Measurements from ENCODE around the gene MT1A.
A peak's percentile ranks its signal among the peaks of the same experiment; 100 is the strongest.
"Not testable (repeated sequence)": the region's sequence is repeated elsewhere in the genome, so short reads cannot be mapped to it uniquely, and the experiment has no call there.

The MT1A gene

GRCh38 chr16:56658327-56658875 is 19.9 kb downstream of the MT1A start:
- DNase-seq: no peak

DNA sequence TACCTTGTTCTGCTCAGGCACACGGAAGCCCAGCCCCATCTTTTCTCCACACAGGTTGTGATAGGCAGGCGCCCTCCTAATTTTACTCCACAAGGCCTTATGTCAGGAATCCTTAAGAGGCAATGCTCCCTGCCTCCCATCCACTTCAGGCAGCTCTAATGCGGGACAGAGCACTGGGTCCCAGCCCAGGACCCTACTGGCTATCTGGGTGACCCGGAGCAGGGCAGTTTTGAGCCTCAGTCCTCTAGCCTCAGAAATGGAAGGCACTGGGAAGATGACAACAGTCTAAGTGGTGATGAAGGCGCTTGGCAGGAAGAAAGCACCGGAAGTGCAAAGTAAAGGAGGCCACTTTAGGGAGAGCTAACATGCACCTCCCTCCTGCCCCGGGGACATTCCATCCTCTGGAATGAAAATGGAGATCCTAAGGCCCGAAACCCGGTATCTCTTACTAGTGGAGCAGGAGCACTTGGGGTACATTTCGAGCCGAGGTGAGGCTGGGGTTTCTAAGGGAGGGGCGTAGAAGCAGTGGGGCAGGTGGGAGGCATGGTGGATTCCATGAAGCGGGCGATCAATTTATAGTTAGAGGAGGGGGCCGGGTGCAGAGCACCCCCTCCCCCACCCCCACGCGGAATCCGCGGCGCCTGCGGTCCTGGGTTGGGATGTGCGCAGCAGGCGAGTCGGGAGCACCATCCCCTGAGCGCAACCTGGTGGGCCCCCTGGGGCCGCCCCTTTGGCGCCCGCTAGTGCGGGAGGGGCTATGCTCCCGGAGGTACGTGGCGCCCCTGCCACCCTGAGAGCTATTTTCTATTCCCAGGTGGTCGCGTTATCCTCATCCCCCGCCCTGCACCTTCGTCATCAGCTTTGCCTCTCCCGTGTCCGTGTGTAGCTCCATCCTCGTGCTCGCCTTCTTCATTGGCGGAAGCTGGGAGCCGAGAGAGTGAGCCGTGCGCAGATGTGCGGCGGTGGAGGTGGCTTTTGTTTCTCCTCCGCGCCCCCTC is 24.2 kb downstream of the MT1A start:
- no peak for DNase-seq

DNA sequence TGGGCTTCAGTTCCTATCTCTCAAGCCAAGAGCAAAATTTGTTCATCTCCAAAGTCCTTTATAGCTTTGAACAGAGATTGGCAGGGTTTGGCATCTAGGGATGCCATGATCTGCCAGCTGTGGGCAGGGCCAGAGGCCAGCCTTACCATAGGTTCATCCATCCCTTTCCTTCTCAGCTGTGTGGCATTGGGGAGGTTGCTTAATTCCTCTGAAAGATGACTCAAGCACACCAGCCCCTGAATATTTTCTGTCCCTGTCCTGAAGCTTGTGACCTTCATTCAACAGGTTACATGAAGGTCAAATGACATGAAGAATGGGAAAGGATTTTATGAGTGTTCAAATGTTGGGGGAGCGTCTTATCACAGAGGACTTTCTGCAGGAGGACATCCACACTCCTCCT is 26.0 kb downstream of the MT1A start:
- no peak for DNase-seq

GRCh38 chr16:56665286-56666261 is 27.1 kb downstream of the MT1A start:
- not testable (repeated sequence) for DNase-seq

DNA sequence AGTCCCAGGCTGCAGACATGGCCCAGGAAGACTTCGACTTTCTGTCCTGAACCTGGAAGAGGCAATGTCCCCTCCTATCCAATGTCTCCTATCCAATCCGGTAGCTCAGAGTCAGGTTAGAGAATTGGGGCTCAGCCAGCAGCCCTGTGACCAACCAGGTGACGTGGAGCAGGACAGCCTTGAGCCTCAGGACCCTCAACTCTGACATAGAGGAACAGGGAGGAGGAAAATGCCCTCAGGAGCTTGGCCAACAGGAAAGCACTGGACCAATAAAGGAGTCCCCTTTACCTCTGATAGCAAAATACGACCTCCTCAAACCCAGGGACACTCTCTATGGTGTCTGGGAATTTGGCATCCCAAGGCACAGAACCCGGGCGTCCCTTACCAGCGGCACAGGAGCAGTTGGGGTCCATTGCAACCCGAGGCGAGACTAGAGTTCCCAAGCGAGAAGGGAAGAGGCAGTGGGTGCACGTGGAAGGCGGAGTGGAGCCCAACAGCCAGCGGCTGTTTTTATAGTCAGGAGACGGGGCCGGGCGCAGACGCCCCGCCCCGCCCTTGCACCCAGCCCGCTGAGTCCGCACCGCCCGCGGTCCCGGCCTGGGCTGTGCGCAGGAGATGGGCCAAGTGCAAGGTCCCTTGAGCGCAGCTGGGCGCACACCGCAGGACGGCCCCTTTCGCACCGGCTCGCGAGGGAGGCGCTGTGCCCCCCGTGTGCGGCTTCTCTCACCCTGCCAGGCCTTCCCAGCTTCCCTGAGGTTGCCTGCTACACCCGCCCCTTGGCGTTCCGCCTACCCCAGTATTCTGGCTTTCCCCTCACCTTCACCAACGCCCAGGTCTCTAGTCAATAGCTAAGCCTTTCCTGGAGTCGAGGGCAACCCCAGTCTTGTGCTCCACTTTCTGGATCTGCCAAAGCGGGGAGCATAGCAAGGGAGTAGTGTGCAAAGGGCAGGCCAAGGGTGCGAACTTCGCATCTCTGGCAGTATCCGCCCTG is 29.4 kb downstream of the MT1A start, which contains the start of gene MT1G:
MT1G (minus strand) TSS at position 485 of the 991 bp plus-strand sequence; CDS start at position 413, 72 bp downstream.
- DNase-seq: no peak

GRCh38 chr16:56669005-56669839 is 30.8 kb downstream of the MT1A start, which contains the start of gene MT1H:
Gene MT1H, plus strand, starts transcription at chr16:56669814. Its CDS starts 71 bp downstream, at chr16:56669885.
- DNase-seq: no peak

GRCh38 chr16:56669840-56670619 is 31.6 kb downstream of the MT1A start:
- no peak for DNase-seq

- DNase-seq: no peak
Observed at GRCh38 chr16:56670620-56670934, 32.1 kb downstream of the MT1A start.

DNA sequence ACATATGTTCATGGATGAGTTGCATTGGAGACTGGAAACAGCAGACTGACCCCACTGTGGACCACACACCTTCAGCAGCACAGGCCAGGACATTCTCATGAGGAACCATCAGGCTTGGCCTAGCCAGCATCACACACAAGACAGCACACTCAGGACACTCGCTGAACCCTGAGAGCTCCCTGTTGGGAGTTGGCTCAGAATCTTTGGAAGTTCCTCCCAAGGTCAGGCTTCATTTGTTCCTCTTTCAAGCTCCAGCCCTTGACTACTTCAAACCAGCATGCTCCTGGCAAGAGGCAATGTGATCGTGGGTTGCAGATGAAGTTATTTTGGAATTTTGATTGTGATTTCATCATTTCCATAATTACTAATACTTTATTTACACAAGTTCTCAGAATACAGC is 33.2 kb downstream of the MT1A start:
- DNase-seq: not testable (repeated sequence)

GRCh38 chr16:56672171-56672570 is 33.7 kb downstream of the MT1A start:
- not testable (repeated sequence) for DNase-seq

- no peak for DNase-seq
Observed at GRCh38 chr16:56672761-56673536, 34.5 kb downstream of the MT1A start.

GRCh38 chr16:56673921-56674320 is 35.5 kb downstream of the MT1A start:
- no peak for DNase-seq

GRCh38 chr16:56674570-56674969 is 36.1 kb downstream of the MT1A start:
- DNase-seq: not testable (repeated sequence)

DNA sequence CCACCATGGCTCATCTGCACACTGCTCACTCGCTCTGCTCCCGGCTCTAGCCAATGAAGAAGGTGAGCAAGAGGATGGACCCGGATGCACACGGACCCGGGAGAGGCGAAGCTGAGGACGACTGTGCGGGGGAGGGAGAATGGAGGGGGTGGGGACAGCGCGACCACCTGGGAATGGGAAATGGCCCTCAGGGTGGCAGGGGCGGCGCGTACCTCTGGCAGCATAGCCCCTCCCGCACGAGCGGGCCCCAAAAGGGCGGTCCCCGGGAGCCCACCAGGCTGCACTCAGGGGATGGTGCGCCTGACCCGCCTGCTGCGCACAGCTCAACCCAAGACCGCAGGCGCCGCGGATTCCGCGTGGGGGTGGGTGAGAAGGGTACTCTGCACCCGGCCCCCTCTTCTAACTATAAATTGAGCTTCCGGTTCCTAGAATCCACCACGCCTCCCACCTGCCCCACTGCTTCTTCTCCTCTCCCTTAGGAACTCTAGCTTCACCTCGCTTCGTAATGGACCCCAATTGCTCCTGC is 37.3 kb downstream of the MT1A start:
- peak; percentile 42 for DNase-seq

DNA sequence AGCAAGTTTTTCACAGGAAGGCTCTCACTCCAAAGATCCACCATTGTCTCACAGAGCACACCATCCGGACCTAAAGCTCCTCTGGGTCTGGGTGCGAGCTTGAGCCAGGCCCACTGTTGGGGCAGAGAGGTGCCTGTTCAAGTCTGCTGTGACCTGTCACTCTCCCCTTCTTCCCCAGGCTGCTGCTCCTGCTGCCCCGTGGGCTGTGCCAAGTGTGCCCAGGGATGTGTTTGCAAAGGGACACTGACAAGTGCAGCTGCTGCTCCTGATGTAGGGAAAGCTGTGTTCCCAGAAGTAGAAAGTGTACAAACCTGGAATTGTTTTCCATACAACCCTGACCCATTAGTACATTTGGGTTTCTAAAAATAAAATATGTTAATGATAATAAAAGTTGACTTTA is 39.0 kb downstream of the MT1A start:
- no peak for DNase-seq

- no peak for DNase-seq
Observed at GRCh38 chr16:56679078-56679730, 40.7 kb downstream of the MT1A start.

- DNase-seq: no peak
Observed at GRCh38 chr16:56679818-56680217, 41.4 kb downstream of the MT1A start.

Measured in activated gamma-delta T cell (primary cell).